ENCODE measurements around the gene CDC42BPG.

The CDC42BPG gene

DNA sequence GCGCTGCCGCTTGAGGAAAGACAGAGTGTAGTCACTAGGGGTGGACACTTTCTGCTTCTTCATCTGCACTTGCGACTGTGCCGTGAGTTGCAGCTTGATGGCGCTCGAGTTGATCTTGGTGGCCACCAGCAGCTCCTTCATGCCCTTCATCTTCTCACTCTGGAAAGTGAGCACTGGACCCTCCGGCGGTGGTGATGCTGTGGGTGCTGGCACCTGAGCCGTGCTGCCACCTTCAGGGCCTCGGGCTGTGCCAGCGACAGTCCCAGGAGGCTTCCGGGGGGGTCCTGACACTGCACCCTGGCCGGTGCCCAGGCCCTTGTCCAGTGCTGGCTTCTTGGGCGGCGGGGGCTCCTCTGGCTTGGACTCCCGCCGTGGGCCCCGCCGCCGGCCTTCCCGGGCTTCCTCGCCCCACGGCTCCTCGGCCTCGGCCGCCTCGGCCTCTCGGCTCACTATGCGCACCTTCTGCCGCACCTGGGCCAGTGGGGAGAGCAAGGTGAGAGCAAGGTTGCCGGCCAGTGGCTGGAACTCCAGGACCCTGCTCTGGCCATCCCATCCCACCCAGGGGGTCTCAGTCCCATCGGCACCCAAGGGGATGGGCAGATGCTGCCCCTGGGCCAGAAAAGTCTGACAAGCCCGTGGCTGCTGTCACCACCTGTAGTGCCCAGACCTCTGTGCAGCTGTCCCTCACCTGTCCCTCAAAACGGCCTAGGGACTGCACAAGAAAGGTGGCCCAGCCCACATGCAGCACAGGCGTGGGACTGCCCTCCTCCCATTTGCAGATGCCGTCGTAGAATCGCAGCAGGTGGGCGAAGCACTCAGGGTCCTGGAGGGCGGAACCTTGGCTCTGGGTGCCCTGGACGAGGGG is 39.9 kb downstream of the CDC42BPG start:
- DNase-seq: peak in 1 of 5 experiments; percentile 44

DNA sequence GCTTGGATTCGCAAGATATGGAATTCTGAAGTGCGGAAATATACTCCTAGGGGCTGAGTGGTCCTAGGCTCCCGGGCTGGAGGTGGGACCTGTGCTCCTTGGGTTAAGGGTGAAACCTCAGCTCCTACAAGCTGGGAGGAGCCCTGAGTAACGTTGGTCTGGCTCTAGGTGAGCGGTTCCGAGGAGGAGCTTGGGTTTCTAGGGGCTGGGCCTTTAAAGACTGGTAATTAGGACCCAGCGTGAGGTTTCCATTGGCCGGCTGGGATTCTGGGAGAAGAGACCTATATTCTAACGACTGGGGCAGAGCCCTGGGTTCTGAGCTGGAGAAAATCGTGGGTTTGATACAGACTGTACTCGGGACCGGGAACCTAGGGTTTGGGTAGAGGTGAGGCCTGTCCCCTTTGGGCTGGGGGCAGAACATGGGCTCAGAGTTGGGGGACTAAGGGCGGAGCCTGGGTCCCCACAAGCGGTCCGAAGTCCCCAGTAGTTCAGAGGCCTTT is 40.6 kb downstream of the CDC42BPG start:
- no peak for DNase-seq

DNA sequence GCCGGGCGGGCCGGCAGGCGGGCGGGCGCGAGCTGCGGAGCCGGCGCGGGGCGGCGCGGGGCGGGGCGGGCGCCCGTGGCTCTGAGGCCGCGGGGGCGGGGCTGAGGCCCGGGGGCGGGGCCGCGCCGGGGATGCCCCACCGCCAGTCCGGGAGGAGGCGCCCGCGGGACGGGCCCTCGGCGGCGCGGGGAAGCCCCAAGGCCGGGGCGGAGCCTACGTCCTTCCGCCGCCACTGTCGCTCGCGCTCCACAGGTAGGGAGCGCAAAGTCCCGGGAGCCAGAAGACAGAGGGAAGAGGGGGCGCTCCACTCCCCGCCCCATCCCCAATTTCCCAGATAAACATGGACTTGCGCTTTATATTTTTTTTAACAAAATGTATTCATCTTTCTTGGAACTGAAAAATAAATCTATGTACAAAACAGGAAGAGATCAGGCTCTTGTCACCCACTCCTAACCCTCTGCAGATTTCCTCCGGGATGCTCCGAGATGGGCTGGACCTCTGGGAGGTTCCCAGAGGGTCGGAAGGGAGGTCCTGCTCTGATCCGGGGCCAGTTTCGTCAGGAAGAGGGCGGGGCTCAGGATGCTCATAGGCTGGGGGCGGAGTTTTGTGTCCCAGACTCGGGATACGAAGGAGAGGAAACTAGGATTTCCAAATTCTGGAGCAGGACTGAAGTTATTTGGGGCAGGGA is 41.2 kb downstream of the CDC42BPG start, which contains the start of gene MAP4K2:
Gene MAP4K2 (minus strand): TSS at position 57 of the 688 bp plus-strand sequence. CDS start 65 bp downstream, outside the sequence.
- peak; percentile 80 to 89 (median 87) for DNase-seq

DNA sequence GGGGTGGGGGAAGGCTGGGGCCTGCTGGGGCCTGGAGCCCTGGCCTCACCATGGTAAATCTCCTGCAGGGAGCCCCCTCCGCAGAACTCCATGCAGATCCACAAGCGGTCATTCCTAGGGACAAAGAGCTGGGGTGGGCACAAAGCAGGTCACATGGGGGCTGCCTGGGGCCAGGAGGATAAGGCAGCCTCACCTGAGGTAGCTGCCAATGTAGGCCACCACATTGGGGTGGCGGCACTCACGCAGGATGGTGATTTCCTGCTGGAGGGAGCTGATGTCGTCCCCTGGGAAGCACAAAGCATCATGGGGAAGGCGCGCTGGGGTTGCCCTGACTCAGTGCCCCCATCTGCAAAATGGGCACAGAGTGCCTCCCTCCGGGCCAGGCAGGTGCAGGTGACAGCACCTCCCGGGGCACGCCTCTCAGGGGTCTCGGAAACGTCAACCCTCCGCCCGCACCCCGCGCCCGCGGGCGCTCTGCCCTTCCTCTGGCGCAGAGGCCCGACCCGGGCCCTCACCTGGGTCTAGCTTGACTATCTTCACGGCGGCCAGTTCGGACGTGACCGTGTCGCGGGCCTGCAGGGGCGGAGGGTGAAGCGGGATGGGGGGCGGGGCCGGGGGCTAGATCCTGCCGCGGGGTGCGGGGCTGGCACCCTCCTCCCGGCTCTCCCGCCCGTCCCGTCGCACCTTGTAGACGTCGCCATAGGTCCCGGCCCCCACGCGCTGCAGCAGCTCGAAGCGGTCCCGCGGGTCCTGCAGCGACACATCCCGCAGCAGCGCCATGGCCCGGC is 41.9 kb downstream of the CDC42BPG start:
- DNase-seq: peak in 3 of 5 experiments; percentile 14 to 48 (median 30)

- peak in 1 of 5 experiments; percentile 21 for DNase-seq
Measured at GRCh38 chr11:64801561-64802369, 42.7 kb downstream of the CDC42BPG start.

GRCh38 chr11:64801158-64801464 is 43.3 kb downstream of the CDC42BPG start:
- no peak for DNase-seq

GRCh38 chr11:64800303-64801157 is 43.9 kb downstream of the CDC42BPG start:
- no peak for DNase-seq

DNA sequence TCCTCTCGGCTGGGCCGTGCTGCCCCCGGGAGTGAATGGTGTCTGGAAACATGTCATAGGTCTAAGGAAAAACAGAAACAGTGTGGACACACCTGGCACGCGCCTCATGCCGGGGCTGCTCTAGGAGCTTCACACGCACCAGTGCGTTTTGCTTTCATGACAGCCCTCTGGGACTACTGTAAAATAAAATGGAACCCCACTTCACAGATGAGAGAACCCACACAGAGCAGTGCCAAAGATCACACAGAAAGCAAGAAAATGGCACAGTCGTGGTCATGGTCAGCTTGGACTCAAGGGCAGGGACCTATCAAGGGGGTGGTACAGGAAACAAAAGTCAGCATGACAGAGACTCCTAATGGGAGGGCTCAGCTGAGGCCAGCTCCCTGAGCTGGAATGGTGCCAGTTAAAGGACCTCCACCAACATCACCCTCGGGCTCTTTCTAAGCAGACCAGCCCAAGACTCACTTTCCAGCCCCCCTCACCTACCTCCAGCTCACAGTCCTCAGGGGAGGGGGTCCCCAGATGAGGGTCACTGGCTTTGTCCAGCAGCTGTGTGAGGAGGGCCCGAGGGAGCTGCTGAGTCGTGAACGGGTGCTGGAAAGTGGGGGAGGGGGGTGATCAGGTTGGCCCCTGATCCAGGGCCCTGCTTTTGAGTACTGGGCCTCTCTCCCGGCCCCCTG is 44.7 kb downstream of the CDC42BPG start:
- DNase-seq: no peak

GRCh38 chr11:64799256-64799622 is 45.2 kb downstream of the CDC42BPG start:
- DNase-seq: no peak

GRCh38 chr11:64796757-64797541 is 47.5 kb downstream of the CDC42BPG start:
- DNase-seq: no peak

- no peak for DNase-seq
Measured at GRCh38 chr11:64796047-64796756, 48.3 kb downstream of the CDC42BPG start.

- DNase-seq: no peak
Measured at GRCh38 chr11:64794526-64794925, 49.9 kb downstream of the CDC42BPG start.

- DNase-seq: no peak
Measured at GRCh38 chr11:64793271-64794160, 50.9 kb downstream of the CDC42BPG start.

DNA sequence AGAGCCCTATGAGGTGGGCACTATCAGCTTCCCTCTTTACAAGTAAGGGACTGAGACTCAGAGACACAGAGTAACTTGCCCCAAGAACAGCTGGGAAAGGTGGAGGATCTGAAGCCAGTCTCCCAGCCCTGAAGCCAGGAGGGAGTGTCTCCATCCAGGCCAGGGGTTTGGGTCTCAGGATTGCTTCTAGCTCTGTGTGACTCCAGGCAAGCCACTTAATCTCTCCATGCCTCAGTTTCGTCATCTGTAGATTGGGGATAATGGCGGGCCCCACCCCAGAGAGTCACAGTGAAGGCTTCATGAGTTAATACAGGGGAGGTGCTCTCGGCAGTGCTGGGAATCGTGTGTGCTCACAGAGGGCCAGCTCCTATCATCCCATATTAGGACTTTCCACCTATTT is 52.0 kb downstream of the CDC42BPG start:
- no peak for DNase-seq

GRCh38 chr11:64791781-64792291 is 52.6 kb downstream of the CDC42BPG start:
- no peak for DNase-seq

DNA sequence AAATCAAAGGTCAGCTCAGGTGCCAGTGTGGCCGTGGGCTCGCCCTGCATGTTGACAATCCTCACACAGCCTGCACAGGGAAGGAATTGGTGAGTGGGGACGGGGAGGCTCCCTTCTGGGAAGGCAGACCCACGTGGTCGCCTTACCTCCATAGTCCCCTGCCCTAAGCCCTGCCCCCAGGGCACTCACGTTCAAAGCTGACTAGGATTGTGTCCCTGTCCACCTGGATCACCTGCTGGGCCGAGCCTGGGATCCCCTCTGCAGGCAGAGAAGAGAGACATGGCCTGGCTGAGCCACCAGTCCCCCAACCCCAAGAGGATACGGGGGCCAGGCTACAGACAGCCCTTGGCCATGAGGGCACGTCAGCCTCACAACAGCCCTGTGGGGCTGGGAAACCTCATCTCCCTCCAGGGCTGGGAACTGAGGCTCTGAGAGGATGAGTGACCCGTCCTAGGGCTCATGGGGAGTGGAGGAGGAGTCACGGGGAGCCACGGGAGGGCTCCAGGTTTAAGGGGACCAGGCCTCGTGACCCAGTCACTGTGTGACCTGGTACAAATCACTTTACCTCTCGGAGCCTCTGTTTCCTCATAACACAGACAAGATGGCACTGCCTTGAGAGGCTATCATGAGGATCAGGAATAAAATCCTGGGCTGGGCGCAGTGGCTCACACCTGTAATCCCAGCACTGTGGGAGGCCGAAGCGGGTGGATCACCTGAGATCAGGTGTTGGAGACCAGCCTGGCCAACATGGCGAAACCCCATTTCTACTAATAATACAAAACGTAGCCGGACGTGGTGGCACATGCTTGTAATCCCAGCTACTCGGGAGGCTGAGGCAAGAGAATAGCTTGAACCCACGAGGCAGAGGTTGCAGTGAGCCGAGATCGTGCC is 54.0 kb downstream of the CDC42BPG start:
- no peak for DNase-seq

Data from T-helper 2 cell (primary cell).